ENCODE measurements around the gene TSHZ2. TPM values are rescaled to one million over a fixed set of nuclear protein-coding genes. Genes with fewer than 3 reads are reported as not detected.

Gene TSHZ2
- total RNA-seq, 1 experiment from 2014 or later, result 0.07 TPM

- no peak overlapping the region for H4K8ac ChIP-seq (replicated peaks; ENCODE audit: insufficient read length, low read depth, low read length)
Observed at GRCh38 chr20:53161073-53161472, 188.9 kb downstream of the TSHZ2 start.

More at GRCh38 chr20:53161073-53161472, 188.9 kb downstream of the TSHZ2 start:
- H3K9me3 Mint-ChIP-seq, result peaks cover 0 to 3% of the 10 kb centered on the region in 2 experiments; a peak in 2 of 5 replicates
- Histone ChIP-seq H3K9me3 (ENCODE audit: control insufficient read depth, low read depth, low read length) (no peaks in the 10 kb centered on the region), H3K23me2 (ENCODE audit: insufficient read length, low read depth, low read length, poor library complexity, severe bottlenecking) (no peaks in the 10 kb centered on the region), H3K18ac (ENCODE audit: insufficient read length, low read depth, low read length) (no peak overlapping the region), H2AK5ac (ENCODE audit: insufficient read length, low read length) (no peak overlapping the region), H3K79me1 (ENCODE audit: insufficient read depth, low read depth, low read length, poor library complexity, severe bottlenecking) (no peaks in the 10 kb centered on the region), H2AFZ (ENCODE audit: low read length) (no peak overlapping the region), H3K27me3 (ENCODE audit: insufficient read depth, low read length) (no peaks in the 10 kb centered on the region), H2BK12ac (ENCODE audit: insufficient read length, low read depth, low read length) (no peak overlapping the region), H4K5ac (ENCODE audit: insufficient read length, low read depth, low read length) (no peak overlapping the region), H3K4me1 (ENCODE audit: insufficient read depth, low read length) (peaks cover 2% of the 10 kb centered on the region; the same call in 1 of the 2 replicates), H4K20me1 (ENCODE audit: control insufficient read depth, insufficient read depth, insufficient read length) (no peaks in the 10 kb centered on the region), H2BK15ac (ENCODE audit: low read depth, low read length) (no peak overlapping the region), H2BK120ac (ENCODE audit: low read depth, low read length, poor library complexity, severe bottlenecking) (no peak overlapping the region), H3K4me2 (ENCODE audit: insufficient read depth, insufficient read length, low read length) (no peak overlapping the region), H2BK20ac (ENCODE audit: low read depth, low read length, poor library complexity, severe bottlenecking) (no peak overlapping the region), H2BK5ac (ENCODE audit: insufficient read length, low read length) (no peak overlapping the region), H3K14ac (ENCODE audit: insufficient read depth, low read length) (no peak overlapping the region), H3K79me2 (ENCODE audit: insufficient read depth, low read length) (no peaks in the 10 kb centered on the region), H3K9ac (ENCODE audit: extremely low read depth, insufficient read length, low read length) (no peak overlapping the region), H3K27ac (ENCODE audit: insufficient read length, low read depth, low read length) (no peak overlapping the region), H3K4ac (ENCODE audit: low read depth, low read length) (no peak overlapping the region), H3K56ac (ENCODE audit: insufficient read length, low read depth, low read length) (no peak overlapping the region), H3T11ph (ENCODE audit: low read length) (no peak overlapping the region), H4K91ac (ENCODE audit: insufficient read length, low read depth, low read length) (no peak overlapping the region), H3K23ac (ENCODE audit: insufficient read length, low read depth, low read length) (no peak overlapping the region)
- H3K36me3 Mint-ChIP-seq (ENCODE audit: insufficient read depth in 1 of 3, low read depth in 3 of 3), result no peaks in the 10 kb centered on the region
- DNase-seq, result no peak
- TF ChIP-seq, protein P1, sequence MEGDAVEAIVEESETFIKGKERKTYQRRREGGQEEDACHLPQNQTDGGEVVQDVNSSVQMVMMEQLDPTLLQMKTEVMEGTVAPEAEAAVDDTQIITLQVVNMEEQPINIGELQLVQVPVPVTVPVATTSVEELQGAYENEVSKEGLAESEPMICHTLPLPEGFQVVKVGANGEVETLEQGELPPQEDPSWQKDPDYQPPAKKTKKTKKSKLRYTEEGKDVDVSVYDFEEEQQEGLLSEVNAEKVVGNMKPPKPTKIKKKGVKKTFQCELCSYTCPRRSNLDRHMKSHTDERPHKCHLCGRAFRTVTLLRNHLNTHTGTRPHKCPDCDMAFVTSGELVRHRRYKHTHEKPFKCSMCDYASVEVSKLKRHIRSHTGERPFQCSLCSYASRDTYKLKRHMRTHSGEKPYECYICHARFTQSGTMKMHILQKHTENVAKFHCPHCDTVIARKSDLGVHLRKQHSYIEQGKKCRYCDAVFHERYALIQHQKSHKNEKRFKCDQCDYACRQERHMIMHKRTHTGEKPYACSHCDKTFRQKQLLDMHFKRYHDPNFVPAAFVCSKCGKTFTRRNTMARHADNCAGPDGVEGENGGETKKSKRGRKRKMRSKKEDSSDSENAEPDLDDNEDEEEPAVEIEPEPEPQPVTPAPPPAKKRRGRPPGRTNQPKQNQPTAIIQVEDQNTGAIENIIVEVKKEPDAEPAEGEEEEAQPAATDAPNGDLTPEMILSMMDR (conservative IDR thresholded peaks at IDR 0.05), result no peak
- no CpG with 5 or more reads among the region's 3 CpGs for WGBS (ENCODE audit: extremely low coverage, insufficient read length, low lambda C conversion rate)
- no peaks in the 10 kb centered on the region; the same call in 1 of the 2 replicates for H3K27me3 Mint-ChIP-seq (ENCODE audit: low read depth)
- no peak overlapping the region for H3K4me3 Mint-ChIP-seq
- H3K27ac Mint-ChIP-seq, result peak overlapping the region in 1 of 3 experiments; percentile 17; a peak in 1 of 7 replicates
- H3K4me1 Mint-ChIP-seq, result peaks cover 18% of the 10 kb centered on the region in 2 experiments

Data from H9 (cell line).